OCI-LY7 (cell line): ENCODE measurements around the gene TAF1B. TPM values are rescaled to one million over a fixed set of nuclear protein-coding genes. Genes with fewer than 3 reads are reported as not detected.

Experiments used
- BruUV-seq: library from RNA; stranded (reverse); fragments of 400-500 nt; replicated peaks from 2 replicates; lab custom pipeline; 2021; lab: Mats Ljungman, UMichigan
- CTCF ChIA-PET: fragments of 300-600 bp; sonication (Branson Sonifier 250); formaldehyde crosslinking; loops from one replicate; lab custom pipeline; 2022; ENCODE audit warnings: antibody characterized with exemption; ENCODE audit not compliant: unreplicated experiment; lab: Charles Lee
- POLR2A ChIA-PET: fragments of 300-600 bp; sonication (Branson Sonifier 250); formaldehyde crosslinking; loops from one replicate; lab custom pipeline; 2022; ENCODE audit warnings: antibody characterized with exemption; lab: Charles Lee
- DNase-seq: peaks from one replicate; pipeline ENCODE4 v3.0.0-alpha.2; 2015; ENCODE audit warnings: low spot score
- H2AFZ ChIP-seq: fragments of 200-600 bp; sonication (generic), shearing (Covaris generic); 2 replicates; pipeline ENCODE4 v1.6.1; 2014; ENCODE audit warnings: mild to moderate bottlenecking, antibody characterized with exemption, low read length, moderate library complexity
- H3K27ac ChIP-seq: fragments of 200-600 bp; sonication (generic); 2 replicates; pipeline ENCODE4 v1.5.1; 2014; ENCODE audit warnings: mixed run types, low read depth, mild to moderate bottlenecking, moderate library complexity, low read length, inconsistent platforms; ENCODE audit not compliant: poor library complexity, severe bottlenecking
- H3K36me3 ChIP-seq: fragments of 200-600 bp; sonication (generic); 2 replicates; pipeline ENCODE4 v1.6.1; 2014; ENCODE audit warnings: mild to moderate bottlenecking, antibody characterized with exemption, low read length, moderate library complexity, mixed read lengths; ENCODE audit not compliant: insufficient read depth
- H3K4me1 ChIP-seq: fragments of 200-600 bp; sonication (generic); 2 replicates; pipeline ENCODE4 v1.5.1; 2014; ENCODE audit warnings: mild to moderate bottlenecking, low read length; ENCODE audit not compliant: insufficient read depth, poor library complexity, severe bottlenecking
- H3K4me2 ChIP-seq: fragments of 200-600 bp; sonication (generic); 2 replicates; pipeline ENCODE4 v1.6.1; 2014; ENCODE audit warnings: mild to moderate bottlenecking, low read length
- H3K4me3 ChIP-seq: fragments of 200-600 bp; sonication (generic); 2 replicates; pipeline ENCODE4 v1.5.1; 2014; ENCODE audit warnings: mild to moderate bottlenecking, low read depth, low read length; ENCODE audit not compliant: poor library complexity, severe bottlenecking
- H3K79me2 ChIP-seq: fragments of 200-600 bp; sonication (generic); 2 replicates; pipeline ENCODE4 v1.6.1; 2016; ENCODE audit warnings: low read depth, mild to moderate bottlenecking, low read length, moderate library complexity, mixed read lengths; ENCODE audit not compliant: insufficient read depth
- H3K9me2 ChIP-seq: fragments of 200-600 bp; sonication (generic); 2 replicates; pipeline ENCODE4 v1.6.1; 2016; ENCODE audit warnings: mild to moderate bottlenecking, low read length, mixed read lengths; ENCODE audit not compliant: insufficient read depth
- H3K9me3 ChIP-seq: fragments of 200-600 bp; sonication (generic); 2 replicates; pipeline ENCODE4 v1.6.1; 2014; ENCODE audit warnings: mild to moderate bottlenecking, mixed run types, low read length, mixed read lengths
- H4K20me1 ChIP-seq: fragments of 200-600 bp; sonication (generic); 2 replicates; pipeline ENCODE4 v1.6.1; 2014; ENCODE audit warnings: mild to moderate bottlenecking, antibody characterized with exemption, low read length, moderate library complexity, mixed read lengths; ENCODE audit not compliant: insufficient read depth
- EZH2phosphoT487 ChIP-seq: fragments of 200-600 bp; sonication (generic); IDR thresholded peaks from 2 replicates; pipeline ENCODE4 v1.6.1; 2018; ENCODE audit warnings: low read depth, borderline replicate concordance, mild to moderate bottlenecking, mixed run types, antibody characterized with exemption, low read length, moderate library complexity, mixed read lengths
- intact Hi-C: fragments of 100-400 bp; cut with micrococcal nuclease; formaldehyde crosslinking; loops from one replicate; pipeline ENCODE4 v1.10.0; 2022; ENCODE audit not compliant: unreplicated experiment
- total RNA-seq, 2 experiments: library from RNA; depleted of rRNA in 1 of 2; stranded (reverse); fragments of >200 nt in 1 of 2; shearing (Covaris generic) in 1 of 2; gene quantifications; 2 replicates each; pipeline ENCODE4 v1.2.3, GENCODE V29; 2014 to 2022
- TF ChIP-seq, protein P1 (sequence below): fragments of 200-600 bp; sonication (generic); conservative IDR thresholded peaks from 2 replicates; pipeline ENCODE4 v1.5.1; 2014; ENCODE audit warnings: mild to moderate bottlenecking, antibody characterized with exemption, low read length, moderate library complexity, mixed read lengths

Gene TAF1B
- total RNA-seq, 2 experiments from 2014 or later = 25.1 to 35.3 TPM

DNA sequence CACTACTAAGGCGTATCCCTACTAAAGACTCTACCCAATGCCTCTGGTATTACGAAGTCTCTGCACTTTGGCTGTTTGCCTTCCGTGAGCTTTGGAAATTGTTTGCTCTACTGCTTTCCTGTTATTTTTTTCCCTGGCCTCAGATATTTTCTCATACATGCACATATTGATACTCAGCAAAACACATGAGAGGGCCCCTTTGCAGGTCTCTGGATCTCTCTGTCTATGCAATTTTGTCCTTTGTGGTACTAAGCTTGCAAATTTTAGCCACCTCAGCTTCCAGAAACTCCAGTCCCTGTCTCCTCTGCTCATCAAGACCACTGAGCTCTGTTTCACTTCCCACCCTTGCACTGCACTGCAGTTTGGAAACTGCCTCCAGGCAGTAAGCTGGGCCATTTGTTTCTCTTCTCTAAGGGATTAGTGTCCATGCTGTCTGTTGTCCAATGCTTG, 46.6 kb downstream of the TAF1B start:
- H2AFZ ChIP-seq = no peak overlapping the region

DNA sequence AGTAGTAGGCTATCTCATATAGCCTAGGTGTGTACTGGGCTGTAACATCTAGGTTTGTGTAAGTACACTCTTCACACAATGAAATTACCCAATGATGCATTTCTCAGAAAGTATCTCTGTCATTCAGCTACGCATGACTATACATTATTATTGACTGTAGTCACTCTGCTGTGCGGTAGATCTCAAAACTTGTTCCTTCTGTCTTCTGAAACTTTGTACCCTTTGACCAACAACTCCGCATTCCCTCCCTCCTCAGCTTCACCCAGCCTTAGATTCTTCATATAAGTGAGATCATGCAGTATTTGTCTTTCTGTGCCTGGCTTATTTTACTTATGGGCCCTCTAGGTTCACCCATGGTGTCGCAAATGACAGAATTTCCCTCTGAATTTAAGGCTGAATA, 49.0 kb downstream of the TAF1B start:
- no peak for TF ChIP-seq EZH2phosphoT487
- TF ChIP-seq, protein P1, sequence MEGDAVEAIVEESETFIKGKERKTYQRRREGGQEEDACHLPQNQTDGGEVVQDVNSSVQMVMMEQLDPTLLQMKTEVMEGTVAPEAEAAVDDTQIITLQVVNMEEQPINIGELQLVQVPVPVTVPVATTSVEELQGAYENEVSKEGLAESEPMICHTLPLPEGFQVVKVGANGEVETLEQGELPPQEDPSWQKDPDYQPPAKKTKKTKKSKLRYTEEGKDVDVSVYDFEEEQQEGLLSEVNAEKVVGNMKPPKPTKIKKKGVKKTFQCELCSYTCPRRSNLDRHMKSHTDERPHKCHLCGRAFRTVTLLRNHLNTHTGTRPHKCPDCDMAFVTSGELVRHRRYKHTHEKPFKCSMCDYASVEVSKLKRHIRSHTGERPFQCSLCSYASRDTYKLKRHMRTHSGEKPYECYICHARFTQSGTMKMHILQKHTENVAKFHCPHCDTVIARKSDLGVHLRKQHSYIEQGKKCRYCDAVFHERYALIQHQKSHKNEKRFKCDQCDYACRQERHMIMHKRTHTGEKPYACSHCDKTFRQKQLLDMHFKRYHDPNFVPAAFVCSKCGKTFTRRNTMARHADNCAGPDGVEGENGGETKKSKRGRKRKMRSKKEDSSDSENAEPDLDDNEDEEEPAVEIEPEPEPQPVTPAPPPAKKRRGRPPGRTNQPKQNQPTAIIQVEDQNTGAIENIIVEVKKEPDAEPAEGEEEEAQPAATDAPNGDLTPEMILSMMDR = no peak
- Histone ChIP-seq H3K9me2 (no peaks in the 10 kb centered on the region), H2AFZ (no peak overlapping the region), H3K9me3 (peaks cover 12% of the 10 kb centered on the region), H3K36me3 (peaks cover 52% of the 10 kb centered on the region), H3K4me1 (no peaks in the 10 kb centered on the region), H3K27ac (no peak overlapping the region), H3K4me2 (no peak overlapping the region), H3K79me2 (no peaks in the 10 kb centered on the region), H4K20me1 (no peaks in the 10 kb centered on the region), H3K4me3 (no peak overlapping the region)
- no peak for DNase-seq
- no TSS peak for BruUV-seq
- CTCF ChIA-PET = no interaction called here
- POLR2A ChIA-PET = no interaction called here
- intact Hi-C loops = no loop called here

More for the DNA sequence above, 46.6 kb downstream of the TAF1B start:
- Histone ChIP-seq H3K4me2 (no peak overlapping the region), H3K4me3 (no peak overlapping the region), H4K20me1 (no peaks in the 10 kb centered on the region), H3K9me2 (no peaks in the 10 kb centered on the region), H3K79me2 (no peaks in the 10 kb centered on the region), H3K4me1 (no peaks in the 10 kb centered on the region), H3K9me3 (peaks cover 19% of the 10 kb centered on the region), H3K36me3 (peaks cover 76% of the 10 kb centered on the region), H3K27ac (no peak overlapping the region)
- intact Hi-C loops = no loop called here
- no TSS peak for BruUV-seq
- TF ChIP-seq, protein P1 = no peak
- no peak for TF ChIP-seq EZH2phosphoT487
- ChIA-PET POLR2A (interaction anchor here (0.6 to 0.8 kb wide), 3 partner anchors 90 to 418 kb away, joined by 3 to 4 read pairs (median 3); no protein-coding TSS in a partner anchor), CTCF (interaction anchor here (0.6 kb wide), 1 partner anchor 135 kb away, joined by 3 read pairs; no protein-coding TSS in a partner anchor)
- DNase-seq = no peak
